NCI-H146 treated with DMSO at 0.1 percent for 48 hours (cell line): ENCODE results near the gene SCOC.
"Not testable (repeated sequence)": the region's sequence is repeated elsewhere in the genome, so short reads cannot be mapped to it uniquely, and the experiment has no call there.

Experiments
- DNase-seq: peaks from one replicate; lab custom pipeline; 2025; ENCODE audit not compliant: unreplicated experiment; lab: John Stamatoyannopoulos, UW

The SCOC gene

DNA sequence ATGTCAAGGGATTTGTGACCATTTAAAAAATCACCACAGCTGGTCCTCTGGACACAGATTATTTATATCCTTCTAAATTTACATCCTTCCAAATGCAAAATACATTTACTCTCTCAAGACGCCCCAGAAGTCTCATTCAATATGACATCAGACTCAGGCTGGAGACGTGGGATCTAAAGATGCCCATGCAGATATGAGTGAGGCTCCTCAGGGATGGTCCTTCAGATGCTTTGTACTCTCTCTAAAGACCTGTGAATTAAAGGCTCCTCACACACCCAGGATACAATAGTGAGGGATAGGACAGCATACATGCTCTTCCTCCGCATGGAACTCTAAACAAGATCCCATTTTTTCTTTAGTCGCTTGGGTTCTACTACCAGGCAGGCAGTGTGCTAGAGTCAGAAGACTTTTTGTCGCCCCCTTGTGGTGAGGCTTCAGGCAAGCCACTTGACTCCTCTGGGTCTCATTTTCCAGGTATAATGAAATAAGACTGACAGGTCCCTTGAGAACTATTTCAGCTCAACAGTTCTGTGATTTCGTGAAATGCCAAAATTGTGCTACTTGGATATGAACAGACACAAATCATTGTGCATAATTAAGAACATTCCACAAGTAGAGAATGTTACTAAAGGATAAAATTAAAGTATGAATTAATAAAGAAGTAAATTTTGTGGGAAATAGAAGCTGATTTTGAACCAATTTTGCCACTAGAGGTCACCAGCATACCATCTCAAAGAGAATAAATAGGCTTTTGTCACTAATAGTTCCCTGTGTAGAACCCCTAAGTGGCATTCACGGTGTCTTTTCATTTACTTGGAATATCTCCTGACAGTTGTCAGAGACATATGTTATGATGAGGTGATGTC lies 13.7 kb upstream of the SCOC start:
- peak; percentile 73 for DNase-seq

DNA sequence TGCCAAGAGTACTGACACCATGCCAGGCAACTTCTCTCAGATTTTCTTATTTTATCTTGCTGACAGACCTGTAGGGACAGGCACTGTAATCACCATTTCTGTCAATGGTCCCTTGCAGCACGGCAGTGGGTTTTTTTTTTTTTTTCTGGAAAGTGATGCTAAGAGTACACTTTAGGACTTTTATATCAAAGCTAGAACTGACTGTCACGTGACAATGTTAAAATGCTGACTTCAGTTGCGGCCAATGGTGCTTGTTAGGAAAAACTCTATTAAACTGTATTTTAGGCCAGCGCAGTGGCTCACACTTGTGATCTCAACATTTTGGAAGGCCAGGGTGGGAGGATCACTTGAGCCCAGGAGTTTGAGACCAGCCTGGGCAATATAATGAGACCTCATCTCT lies 12.3 kb upstream of the SCOC start:
- DNase-seq: no peak

DNA sequence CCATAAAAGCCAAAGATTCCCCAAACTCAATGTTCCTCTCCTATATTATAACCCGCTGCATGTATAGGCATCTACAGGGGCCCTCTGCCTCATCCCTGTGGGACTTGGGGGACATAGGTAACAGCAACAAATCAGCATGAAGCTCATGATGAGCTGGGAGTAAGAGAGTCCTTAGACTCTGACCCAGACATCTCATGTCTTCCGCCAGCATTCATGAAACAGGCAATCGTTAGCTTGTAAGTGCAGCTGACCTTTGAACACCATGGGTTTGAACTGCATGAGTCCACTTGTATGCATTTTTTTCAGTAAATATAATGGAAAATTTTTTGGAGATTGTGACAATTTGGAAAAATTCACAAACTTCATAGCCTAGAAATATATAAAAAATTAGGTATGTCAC lies 10.4 kb upstream of the SCOC start:
- no peak for DNase-seq

DNA sequence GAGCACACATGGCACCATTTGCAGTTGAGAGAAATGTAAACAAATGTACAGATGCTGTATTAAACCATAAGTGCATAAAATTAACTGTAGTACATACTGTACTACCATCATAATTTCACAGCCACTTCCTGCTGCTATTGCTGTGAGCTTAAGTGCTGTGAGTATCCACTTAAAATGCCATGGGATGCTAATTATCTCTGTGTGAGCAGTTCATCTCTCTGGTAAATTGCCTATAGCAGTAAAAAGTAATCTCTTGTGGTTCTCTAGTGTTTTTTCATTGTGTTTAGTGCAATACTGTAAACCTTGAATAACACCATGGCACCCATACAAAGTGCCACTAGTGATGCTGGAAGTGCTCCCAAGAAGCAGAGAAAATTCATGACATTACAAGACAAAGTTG lies 9.9 kb upstream of the SCOC start:
- DNase-seq: peak; percentile 31

DNA sequence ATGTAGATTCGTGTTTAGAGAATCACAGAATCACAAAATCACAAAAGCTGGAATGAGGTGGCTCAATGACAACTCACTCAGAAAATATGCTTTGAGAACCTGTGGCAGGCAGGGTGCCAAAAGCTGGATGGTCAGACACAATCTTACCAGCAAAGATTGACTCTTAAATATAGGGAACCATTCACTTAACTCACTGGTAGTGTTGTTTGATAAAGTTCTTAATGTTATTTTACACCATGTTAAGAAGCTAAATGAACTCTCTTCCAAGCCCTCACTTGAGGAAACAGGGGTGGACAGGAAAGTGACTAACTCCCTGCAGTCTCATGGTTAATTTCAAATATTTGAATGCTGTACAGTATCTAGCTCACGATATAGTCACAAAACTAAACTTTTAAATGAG lies 5.7 kb upstream of the SCOC start:
- no peak for DNase-seq

DNA sequence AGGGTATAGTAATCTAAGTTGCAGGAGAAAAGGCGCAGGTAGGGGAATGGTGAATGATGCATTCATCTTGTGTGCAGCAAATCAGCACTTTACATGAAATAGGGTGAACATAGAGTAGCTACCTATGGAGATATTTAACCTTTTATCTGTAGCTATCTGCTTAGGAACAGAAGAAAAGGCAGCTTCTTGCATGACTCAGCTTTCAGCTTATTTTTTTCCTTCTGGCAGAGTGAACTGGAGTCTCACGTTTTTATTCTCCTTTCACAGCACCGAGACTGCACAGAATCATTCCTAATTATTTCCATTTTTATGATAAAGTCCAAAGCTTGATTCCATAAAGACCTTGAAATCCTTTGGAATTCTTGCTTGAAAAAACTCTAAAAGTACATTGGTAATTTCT lies 4.8 kb upstream of the SCOC start:
- DNase-seq: no peak

DNA sequence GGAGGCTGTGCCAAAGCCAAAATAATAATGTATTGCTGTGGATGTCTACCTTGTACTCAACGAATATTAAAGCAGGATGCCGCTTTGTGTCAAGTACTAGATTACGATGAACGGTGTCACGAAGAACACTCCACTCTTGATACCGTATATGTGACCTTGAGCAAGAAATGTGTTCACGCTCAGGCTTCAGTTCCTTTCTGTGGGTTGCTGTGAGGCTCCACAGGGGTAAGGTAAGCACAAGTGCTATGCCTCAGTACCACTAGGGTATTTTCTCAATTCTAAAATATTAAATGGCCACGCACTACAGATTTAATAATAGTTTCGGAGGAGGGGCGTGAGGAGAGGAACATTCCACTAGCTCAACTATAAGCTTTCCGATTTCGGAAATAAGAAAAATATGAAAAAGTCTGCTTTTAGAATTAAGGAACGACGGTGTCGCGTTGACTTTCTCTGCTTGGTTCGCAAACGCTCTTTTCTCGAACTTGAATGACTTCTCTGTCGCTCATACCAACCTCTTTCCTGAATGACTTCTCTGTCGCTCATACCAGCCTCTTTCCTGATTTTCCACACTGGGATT lies 607 bp upstream of the SCOC start:
- DNase-seq: no peak

DNA sequence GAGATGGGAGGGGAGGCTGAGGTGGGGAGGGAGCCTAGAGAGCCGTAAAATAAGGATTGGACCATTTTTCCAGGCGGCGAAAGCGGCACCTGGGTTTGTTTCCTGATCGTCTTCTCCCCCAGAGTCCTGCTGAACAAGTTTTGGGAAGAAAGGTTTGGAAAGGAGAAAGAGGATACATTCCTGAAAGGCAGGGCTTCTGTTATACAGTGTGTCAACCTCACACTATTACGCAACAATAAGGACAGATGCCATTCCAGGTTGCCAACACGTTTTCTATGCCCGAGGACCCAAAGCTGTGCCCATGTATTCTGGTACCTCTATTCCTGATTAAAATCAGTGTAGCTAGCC lies 658 bp downstream of the SCOC start:
- no peak for DNase-seq

DNA sequence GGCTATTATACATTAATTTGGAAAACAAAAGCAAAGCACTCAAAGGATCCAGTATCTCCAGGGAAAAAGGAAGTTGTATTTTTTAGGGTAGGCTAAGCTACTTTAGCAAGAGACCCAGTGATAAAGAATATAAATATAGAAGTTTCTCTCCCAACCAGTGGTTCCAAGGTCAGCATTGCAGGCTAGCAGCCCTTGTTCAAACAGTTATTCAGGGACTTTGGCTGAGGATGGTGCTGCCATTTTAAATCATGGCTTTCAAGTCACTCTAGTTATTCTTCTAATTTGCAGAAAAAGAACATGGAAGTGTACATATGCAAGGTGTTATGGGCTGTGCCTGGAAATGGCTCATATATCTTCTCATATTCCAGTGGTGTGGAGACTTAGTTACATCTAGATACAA lies 9.3 kb downstream of the SCOC start:
- DNase-seq: no peak

DNA sequence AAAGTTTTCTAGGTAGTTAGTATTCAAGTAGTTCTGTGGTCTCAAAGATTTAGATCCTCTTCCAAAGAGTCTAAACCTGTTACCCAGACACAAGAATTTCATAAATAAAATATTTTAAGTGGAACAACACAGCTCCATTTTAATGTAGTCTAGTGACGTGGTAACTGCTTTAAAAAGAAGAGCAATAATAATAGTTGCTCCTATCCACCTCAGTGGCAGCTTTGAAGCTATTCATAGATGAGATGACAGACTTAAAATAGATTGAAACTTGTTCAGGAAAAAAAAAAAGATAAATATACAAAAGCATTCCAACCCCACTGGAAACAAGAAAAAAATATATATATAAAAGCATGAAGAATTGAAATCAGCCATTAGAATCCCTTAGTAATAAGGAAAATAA lies 14.6 kb downstream of the SCOC start:
- DNase-seq: no peak

DNA sequence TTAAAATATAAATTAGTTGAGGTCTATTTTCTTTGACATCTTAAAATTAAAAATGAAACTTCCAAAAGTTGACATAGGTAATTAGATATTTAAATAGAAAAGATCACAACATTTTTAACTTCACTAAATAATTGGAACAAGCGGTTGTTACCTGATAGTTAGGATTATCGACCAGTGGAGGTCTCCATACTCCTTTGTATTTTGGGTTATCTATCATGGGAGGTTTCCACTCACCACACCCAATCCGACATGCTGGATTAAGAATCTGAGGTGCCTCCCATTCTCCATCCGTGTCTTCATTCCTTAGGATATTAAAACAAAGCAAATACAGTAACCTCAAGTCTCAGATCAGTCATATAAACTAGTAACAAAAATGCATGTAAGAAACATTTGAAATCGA lies 22.2 kb downstream of the SCOC start:
- DNase-seq: no peak

DNA sequence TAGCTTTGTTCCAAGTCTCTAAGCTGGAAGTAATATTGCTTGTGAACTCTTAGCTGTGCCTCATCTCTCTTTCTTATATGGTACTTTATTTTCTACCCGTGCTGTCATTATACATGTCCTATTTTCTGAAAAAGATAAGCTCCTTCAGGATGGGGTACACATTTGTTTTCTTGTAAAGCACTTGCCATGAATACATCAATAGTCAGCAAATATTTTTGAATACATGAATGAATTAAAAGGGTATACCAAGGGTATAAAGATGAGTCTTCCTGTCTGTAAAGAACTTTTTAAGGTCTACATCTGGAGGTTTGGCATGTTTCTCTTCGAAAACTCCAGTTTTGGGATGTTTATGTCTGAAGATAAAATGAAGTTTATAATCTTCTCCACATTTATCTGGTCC lies 26.7 kb downstream of the SCOC start:
- no peak for DNase-seq

DNA sequence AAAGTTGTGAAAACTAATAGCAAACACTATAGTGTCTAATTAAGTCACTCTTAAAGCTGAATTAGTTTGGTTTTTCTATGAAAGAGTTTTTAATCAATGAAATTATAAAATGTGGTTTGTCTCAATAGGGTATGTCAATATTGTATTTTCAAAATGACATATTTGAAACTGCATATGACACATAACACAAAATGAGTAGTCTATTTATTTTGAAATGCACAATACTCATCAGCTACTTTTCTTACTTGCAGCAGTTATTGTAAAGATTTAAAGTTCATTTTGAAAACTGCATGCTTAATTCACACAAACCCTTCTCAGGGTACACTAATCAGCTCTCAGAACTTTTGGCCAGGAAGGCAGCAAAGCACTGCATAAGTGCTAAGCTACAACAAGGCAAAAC lies 32.8 kb downstream of the SCOC start:
- DNase-seq: no peak

DNA sequence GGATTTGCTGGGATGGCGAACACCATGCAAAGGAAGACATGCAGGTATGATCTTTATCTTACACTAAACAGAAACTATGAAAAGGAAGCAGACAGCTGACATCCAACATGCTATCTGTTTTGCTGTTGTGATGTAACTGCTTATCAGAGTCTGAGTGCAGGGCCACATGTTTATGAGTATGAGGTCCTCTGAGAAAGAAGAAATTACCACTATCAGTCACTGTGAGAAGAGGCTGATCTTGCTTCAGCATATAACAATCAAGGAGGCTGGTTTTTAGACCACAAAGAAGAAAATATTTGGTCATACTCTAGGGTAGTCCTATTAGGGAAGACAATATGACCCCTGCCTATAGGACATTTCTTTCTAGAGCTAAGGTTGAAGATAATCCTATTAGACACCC lies 35.5 kb downstream of the SCOC start:
- DNase-seq: no peak

DNA sequence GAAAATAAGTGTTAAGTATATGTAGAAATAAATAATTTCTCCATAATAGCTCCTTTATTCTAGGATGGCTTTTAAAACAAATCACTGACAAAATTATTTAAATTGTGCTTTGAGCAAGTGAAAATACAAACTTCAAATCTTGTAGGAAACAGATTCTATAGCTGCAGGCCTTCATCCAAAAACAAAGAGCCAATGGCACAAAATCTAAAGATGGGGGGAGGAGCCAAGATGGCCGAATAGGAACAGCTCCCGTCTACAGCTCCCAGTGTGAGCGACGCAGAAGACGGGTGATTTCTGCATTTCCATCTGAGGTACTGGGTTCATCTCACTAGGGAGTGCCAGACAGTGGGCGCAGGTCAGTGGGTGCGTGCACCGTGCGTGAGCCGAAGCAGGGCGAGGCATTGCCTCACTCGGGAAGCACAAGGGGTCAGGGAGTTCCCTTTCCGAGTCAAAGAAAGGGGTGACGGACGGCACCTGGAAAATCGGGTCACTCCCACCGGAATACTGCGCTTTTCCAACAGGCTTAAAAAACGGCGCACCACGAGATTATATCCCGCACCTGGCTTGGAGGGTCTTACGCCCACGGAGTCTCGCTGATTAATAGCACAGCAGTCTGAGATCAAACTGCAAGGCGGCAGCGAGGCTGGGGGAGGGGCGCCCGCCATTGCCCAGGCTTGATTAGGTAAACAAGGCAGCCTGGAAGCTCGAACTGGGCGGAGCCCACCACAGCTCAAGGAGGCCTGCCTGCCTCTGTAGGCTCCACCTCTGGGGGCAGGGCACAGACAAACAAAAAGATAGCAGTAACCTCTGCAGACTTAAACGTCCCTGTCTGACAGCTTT lies 39.9 kb downstream of the SCOC start:
- not testable (repeated sequence) for DNase-seq

DNA sequence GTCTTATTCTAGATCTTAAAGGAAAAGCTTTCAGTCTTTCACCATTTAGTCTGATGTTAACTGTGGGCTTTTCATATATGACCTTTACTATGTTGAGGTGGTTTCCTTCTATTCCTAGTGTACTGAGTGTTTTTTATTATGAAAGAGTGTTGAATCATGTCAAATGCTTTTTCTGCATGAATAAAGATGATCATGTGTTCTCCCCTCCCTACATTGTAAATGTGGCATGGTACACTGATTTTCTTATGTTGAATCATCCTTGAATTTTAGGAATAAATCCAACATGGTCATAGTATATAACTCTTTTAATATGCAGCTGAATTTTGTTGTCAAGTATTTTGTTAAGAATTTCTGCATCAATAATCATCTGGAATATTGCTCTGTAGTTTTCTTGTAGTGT lies 49.7 kb downstream of the SCOC start:
- no peak for DNase-seq

DNA sequence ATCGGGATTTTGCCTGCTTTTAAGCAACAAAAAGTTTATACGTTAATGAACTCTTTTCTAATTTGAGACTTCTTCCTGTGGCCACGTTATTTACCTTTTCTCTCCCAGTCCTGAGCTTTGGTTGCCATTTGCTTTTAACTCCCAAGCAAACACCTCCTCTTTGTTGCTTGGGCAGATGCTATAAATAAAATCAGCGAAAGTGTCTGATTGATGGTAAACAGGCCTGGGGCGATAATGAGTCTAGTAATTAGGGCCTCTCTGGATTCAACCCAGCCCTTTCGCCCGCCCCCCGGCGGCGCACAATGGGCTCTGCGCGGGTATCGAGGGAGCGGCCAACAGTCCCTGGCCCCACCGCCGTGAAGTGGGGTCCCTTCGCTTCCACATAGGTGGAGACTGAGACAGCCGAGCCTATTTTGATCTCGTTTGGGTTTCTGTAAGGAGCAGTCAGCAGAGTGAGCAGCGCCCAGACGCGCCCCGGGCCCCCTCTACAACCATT lies 53.2 kb downstream of the SCOC start:
- DNase-seq: peak; percentile 71

DNA sequence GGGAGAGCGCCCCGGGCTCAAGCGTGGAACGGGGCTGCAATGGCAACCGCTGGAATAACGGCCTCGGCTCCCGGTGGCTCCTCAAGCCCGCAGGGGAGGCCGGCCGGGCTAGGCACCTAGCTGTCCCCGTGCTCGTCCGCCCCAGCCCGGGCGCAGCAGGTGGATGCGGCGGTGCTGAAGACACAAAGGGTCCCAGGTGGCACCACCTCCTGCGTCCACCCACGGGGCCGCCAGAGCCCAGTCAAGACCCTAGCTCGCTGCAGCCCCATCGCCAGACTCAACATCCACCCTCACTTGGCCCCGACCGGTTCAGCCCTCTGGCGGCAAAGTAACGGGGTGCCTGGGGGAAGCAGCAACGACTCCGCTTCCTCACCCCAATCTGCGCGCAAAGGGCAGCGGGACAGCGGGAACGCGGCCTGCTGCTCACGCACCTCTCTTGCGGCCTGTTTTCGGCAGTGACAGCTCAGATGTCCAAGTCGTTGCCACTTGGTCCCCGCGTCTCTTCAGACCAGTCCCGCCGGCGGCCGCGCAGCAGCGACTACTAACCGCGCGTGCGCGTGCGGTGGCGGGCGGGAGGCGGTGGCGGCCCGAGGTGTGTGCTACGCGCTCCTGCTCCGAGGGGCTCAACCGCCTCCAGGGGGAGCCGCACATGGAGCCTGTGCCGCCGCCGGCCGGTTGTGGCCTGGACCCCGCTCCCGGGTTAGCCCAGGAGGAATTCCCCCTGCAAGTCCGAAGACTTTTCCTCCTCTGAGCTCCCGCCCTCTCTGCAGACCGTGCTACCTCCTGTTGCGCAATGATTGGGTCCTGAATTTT lies 53.9 kb downstream of the SCOC start, which contains the start of gene CLGN:
TSS of gene CLGN (minus strand) at position 543 of the 813 bp plus-strand sequence. CDS start 14,570 bp downstream, outside the sequence.
- DNase-seq: peak; percentile 71

DNA sequence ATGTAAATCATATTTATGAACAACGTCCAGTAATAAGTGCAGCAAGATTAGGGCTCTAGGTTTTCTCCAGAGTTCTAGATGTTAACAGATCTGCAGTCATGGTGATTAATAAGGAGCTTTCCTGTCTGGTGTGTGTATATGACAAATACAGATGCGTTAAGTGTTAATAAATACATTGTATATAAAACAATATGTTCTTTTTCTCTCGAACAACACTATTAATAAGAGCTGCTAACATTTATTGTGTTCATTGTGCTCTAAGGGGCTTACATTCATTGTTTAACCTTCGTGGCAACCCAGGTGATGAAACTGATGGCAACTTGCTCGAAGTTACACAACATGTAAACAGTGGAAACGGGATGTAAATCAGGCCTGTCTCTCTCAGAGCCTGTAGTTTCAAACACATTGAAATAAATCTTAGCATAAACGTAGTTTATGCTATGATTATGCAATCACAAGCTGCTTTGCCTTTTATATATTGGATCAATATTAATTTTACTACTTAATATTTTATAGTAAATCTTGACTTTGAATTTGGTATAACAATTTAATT lies 54.5 kb downstream of the SCOC start:
- DNase-seq: no peak
